GM13977 (cell line): ENCODE results near the gene LMNA.

Source experiments
- DNase-seq: peaks from one replicate; pipeline ENCODE4 v3.0.0; 2012; ENCODE audit warnings: low spot score
- in situ Hi-C: fragments of 300-500 bp; cut with MboI; formaldehyde crosslinking; loops from one replicate; pipeline ENCODE4 v1.12.0; 2022; ENCODE audit warnings: low sequenced_read_pairs, low pct_unique_long_range_greater_than_20kb, mixed read lengths, inconsistent platforms; ENCODE audit not compliant: unreplicated experiment
- TF ChIP-seq, protein P1 (sequence below): IDR thresholded peaks from 2 replicates; pipeline ENCODE4 v1.5.1; 2012; ENCODE audit warnings: mild to moderate bottlenecking, control low read depth; ENCODE audit not compliant: insufficient read depth; ENCODE audit errors: extremely low read depth, missing control alignments

Gene LMNA

DNA sequence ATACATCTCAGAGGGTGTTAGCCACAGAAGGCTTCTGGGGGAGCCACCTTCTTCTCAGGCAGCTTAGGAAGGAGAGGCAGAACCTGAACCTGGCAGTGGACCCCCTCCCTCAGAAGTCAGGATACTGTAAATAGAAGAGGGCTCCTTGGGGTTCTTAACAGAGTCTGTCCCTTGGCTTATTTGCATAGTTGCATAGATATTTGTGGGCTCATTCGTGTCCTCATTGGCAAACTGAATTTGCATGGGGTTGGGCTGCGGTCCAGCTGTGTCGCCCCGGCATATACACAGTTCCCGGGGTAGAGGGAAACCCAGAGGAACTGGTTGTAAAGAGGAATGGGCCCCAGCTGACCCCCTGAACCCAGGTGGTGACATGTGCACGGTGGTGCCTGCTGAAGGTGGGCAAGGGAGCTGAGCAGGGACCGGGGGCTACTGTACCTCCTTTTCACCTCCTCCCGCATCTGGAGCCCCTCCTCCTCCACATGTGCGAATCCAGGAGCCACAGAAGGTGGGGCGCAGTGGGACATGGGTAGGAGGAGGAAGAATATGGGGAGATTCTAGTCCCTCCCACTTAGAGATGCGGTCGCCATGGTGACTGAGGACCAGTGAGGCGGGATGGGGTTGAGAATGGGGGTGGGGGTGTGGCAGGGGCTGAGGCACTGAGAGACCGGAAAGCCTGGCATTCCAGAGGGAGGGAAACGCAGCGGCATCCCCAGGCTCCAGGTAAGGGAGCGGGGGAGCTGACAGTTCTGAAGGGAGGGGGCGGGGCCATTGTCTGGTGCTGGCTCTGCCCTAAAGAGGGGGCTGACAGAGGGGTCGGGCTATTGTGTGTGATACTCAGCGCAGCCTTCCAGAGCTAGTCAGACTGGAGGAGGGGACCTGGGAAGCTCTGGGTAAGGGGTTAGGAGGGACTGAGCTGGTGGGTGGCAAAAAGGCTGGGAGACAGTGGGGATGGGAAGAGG, 35.1 kb downstream of the LMNA start:
- DNase-seq, result peak; percentile 71
- in situ Hi-C loops, result loop anchor here (10.0 kb wide), 1 partner anchor 75 kb away; no protein-coding TSS in a partner anchor
- TF ChIP-seq, protein P1, sequence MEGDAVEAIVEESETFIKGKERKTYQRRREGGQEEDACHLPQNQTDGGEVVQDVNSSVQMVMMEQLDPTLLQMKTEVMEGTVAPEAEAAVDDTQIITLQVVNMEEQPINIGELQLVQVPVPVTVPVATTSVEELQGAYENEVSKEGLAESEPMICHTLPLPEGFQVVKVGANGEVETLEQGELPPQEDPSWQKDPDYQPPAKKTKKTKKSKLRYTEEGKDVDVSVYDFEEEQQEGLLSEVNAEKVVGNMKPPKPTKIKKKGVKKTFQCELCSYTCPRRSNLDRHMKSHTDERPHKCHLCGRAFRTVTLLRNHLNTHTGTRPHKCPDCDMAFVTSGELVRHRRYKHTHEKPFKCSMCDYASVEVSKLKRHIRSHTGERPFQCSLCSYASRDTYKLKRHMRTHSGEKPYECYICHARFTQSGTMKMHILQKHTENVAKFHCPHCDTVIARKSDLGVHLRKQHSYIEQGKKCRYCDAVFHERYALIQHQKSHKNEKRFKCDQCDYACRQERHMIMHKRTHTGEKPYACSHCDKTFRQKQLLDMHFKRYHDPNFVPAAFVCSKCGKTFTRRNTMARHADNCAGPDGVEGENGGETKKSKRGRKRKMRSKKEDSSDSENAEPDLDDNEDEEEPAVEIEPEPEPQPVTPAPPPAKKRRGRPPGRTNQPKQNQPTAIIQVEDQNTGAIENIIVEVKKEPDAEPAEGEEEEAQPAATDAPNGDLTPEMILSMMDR, result no peak

DNA sequence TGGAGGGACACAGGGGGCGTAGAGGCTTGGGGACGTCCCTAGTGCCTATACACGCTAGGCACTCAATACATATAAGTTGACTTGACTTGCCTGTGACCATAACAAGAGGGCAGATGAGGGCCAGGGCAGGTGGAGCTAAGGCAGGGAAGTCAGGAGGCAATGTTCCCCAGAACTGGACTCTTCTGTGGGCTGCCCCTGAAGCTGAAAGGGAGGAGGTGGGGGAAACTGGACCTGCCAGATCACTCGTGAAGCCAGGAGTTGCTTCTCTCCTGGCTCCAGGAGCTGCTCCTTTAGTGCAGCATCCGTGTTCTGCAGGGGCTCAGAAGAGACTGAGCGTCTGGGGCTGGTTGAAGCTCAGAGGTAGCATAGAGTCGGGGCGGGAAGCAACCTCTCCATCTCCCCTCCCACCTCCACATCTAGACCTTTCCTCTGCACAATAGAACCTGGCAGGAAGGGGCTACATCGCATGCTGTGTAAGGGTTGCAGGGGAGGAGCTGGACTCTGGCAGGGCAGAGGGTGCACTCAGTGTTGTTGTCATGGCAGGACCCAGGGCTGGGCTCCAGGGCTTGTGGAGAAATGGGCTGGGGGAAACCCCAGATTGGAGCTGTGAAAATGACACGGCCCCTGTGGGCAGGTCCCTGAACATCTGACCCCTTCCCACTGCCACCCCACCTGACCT, 36.0 kb downstream of the LMNA start:
- in situ Hi-C loops, result no loop called here
- no peak for DNase-seq
- TF ChIP-seq, protein P1, result no peak

DNA sequence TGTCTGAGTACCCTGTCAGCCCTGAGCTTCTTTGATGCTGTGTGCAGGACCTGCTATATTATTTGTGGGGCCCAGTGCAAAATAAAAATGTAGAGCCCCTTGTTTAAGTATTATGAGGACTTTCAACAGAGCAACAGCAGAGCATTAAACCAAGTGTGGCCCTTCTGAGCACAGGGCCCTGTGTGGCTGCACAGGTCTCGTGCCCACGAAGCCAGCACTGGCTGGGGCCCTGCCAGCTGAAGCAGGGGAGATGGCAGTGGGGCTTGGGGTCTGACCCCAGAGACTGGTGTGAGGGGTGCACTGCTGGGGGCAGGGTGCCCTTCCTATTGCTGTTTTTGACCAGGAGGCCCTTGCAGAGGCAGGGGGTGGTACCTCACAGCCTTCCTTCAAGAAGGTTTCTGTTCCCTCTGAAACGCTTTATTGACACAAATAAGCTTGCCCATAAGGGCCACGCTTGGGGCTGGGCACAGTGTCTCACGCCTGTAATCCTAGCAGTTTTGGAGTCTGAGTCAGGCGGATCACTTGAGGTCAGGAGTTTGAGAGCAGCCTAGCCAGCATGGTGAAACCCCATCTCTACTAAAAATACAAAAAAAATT, 36.7 kb downstream of the LMNA start:
- in situ Hi-C loops, result no loop called here
- TF ChIP-seq, protein P1, result no peak
- DNase-seq, result no peak

DNA sequence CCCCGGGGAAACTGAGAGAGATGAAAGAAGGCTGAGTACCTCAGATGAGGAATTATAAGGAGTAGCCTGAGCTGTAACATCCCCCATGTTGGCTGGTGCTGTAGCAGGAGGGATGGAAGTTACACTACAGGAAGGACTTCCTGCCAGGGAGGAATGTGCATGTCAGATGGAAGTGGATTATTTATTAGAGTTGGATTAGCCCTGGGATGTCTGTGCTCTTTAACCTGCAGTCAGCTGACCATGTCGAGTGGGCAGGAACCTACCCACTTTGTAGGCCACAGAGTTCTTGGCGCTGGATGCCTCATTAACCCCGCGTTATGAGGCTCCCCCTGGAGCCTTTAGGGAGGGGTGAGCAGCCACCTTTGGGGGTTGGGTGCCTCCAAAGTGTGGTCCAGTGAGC, 38.1 kb downstream of the LMNA start:
- in situ Hi-C loops, result no loop called here
- no peak for DNase-seq
- TF ChIP-seq, protein P1, result no peak

DNA sequence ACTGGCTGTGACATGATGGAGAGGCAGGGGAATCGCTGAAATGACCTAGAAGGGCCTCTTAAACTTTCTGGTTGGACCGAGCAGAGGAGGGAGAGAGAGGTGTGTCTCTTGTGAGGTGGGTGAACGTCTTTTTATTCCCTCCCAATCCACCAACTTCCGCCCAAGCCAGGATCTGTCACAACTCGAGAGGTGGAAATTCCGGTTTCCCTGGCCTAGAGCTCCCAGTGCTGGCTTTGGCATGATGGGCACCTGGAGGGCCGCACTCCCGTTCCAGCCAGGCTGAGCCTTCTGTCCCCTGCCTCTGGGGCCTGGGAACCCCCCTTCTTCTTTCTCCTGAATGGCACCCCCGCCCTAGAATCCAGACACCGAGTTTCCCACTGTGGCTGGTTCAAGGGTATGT, 38.9 kb downstream of the LMNA start, which contains the start of gene SEMA4A:
TSS of gene SEMA4A (plus strand) at position 224 of the 400 bp plus-strand sequence. CDS start 994 bp downstream, outside the sequence.
- DNase-seq, result no peak
- in situ Hi-C loops, result no loop called here
- TF ChIP-seq, protein P1, result no peak

DNA sequence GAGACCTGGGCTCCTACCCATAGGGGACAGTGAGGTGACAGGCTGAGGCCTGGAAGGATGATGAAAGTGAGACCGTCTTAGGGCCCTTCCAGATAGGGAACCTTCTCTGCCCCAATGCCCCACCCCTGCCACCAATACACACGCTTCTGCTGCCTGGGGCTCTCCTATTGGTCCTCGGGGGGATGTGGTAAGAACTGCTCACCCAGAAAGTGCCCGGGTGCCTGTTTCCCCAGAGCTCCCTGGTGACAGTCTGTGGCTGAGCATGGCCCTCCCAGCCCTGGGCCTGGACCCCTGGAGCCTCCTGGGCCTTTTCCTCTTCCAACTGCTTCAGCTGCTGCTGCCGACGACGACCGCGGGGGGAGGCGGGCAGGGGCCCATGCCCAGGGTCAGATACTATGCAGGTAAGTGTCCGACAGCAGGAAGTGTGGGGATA, 39.8 kb downstream of the LMNA start:
- peak; percentile 79 for DNase-seq
- in situ Hi-C loops, result no loop called here
- TF ChIP-seq, protein P1, result no peak
